Type B pancreatic cell (in vitro differentiated cells): ENCODE results near the gene CHST13. TPM values are rescaled to one million over a fixed set of nuclear protein-coding genes. Genes with fewer than 3 reads are reported as not detected.
A peak's percentile ranks its signal among the peaks of the same experiment; 100 is the strongest.

Experiments
- DNase-seq: peaks from one replicate; pipeline ENCODE4 v3.0.0; 2021; ENCODE audit warnings: mixed read lengths; ENCODE audit not compliant: unreplicated experiment; ENCODE audit errors: extremely low spot score
- H3K27ac Mint-ChIP-seq: 2 replicates; pipeline ENCODE4 v1.8.0; 2021; ENCODE audit warnings: mild to moderate bottlenecking, mixed read lengths
- H3K27me3 Mint-ChIP-seq: 2 replicates; pipeline ENCODE4 v1.8.0; 2021; ENCODE audit warnings: mixed read lengths
- H3K36me3 Mint-ChIP-seq: 2 replicates; pipeline ENCODE4 v1.8.0; 2021; ENCODE audit warnings: mixed read lengths
- H3K4me1 Mint-ChIP-seq: one replicate; pipeline ENCODE4 v1.8.0; 2021; ENCODE audit warnings: mixed read lengths; ENCODE audit not compliant: unreplicated experiment
- H3K4me3 Mint-ChIP-seq: 2 replicates; pipeline ENCODE4 v1.8.0; 2021; ENCODE audit warnings: mild to moderate bottlenecking, mixed read lengths
- H3K9me3 Mint-ChIP-seq: 2 replicates; pipeline ENCODE4 v1.8.0; 2021; ENCODE audit warnings: mixed read lengths
- CTCF ChIP-seq: fragments of 200-600 bp; sonication (generic); conservative IDR thresholded peaks from 2 replicates; pipeline ENCODE4 v1.5.0; 2021; ENCODE audit warnings: antibody characterized with exemption, mild to moderate bottlenecking
- total RNA-seq: library from RNA; stranded (reverse); gene quantifications from 2 replicates; pipeline ENCODE4 v1.2.1, GENCODE V29; 2021; ENCODE audit warnings: low replicate concordance

Gene CHST13
- total RNA-seq, 1 donor from 2014 or later: 0.31 TPM

- no peak for TF ChIP-seq CTCF
- DNase-seq: peak; percentile 60
- H3K27ac Mint-ChIP-seq: no peak overlapping the region
- H3K36me3 Mint-ChIP-seq: no peaks in the 10 kb centered on the region
- no peaks in the 10 kb centered on the region for H3K9me3 Mint-ChIP-seq
- no peak overlapping the region for H3K4me3 Mint-ChIP-seq
- H3K4me1 Mint-ChIP-seq: no peaks in the 10 kb centered on the region
- no peaks in the 10 kb centered on the region for H3K27me3 Mint-ChIP-seq
Measured at GRCh38 chr3:126570103-126570541, 46.2 kb downstream of the CHST13 start.

- Mint-ChIP-seq H3K27ac (no peak overlapping the region), H3K4me3 (no peak overlapping the region), H3K4me1 (no peaks in the 10 kb centered on the region), H3K9me3 (no peaks in the 10 kb centered on the region), H3K27me3 (no peaks in the 10 kb centered on the region), H3K36me3 (no peaks in the 10 kb centered on the region)
- TF ChIP-seq CTCF: no peak
- no peak for DNase-seq
Measured at GRCh38 chr3:126571078-126571477, 47.1 kb downstream of the CHST13 start.

- no peaks in the 10 kb centered on the region for H3K27me3 Mint-ChIP-seq
- H3K27ac Mint-ChIP-seq: no peak overlapping the region
- no peak overlapping the region for H3K4me3 Mint-ChIP-seq
- H3K4me1 Mint-ChIP-seq: no peaks in the 10 kb centered on the region
- no peak for TF ChIP-seq CTCF
- H3K36me3 Mint-ChIP-seq: no peaks in the 10 kb centered on the region
- no peak for DNase-seq
- H3K9me3 Mint-ChIP-seq: no peaks in the 10 kb centered on the region
Measured at GRCh38 chr3:126573492-126574117, 49.6 kb downstream of the CHST13 start.

GRCh38 chr3:126577261-126577660, 53.3 kb downstream of the CHST13 start:
- Mint-ChIP-seq H3K27me3 (no peaks in the 10 kb centered on the region), H3K4me1 (no peaks in the 10 kb centered on the region), H3K4me3 (no peak overlapping the region), H3K27ac (no peak overlapping the region), H3K9me3 (no peaks in the 10 kb centered on the region), H3K36me3 (no peaks in the 10 kb centered on the region)
- no peak for DNase-seq
- no peak for TF ChIP-seq CTCF

- H3K27ac Mint-ChIP-seq: no peak overlapping the region
- no peaks in the 10 kb centered on the region for H3K36me3 Mint-ChIP-seq
- no peaks in the 10 kb centered on the region for H3K9me3 Mint-ChIP-seq
- no peak for DNase-seq
- TF ChIP-seq CTCF: no peak
- no peak overlapping the region for H3K4me3 Mint-ChIP-seq
- H3K27me3 Mint-ChIP-seq: no peaks in the 10 kb centered on the region
- no peaks in the 10 kb centered on the region for H3K4me1 Mint-ChIP-seq
Measured at GRCh38 chr3:126578702-126579101, 54.7 kb downstream of the CHST13 start.

- Mint-ChIP-seq H3K36me3 (no peaks in the 10 kb centered on the region), H3K27ac (no peak overlapping the region), H3K9me3 (no peaks in the 10 kb centered on the region), H3K27me3 (no peaks in the 10 kb centered on the region), H3K4me3 (no peak overlapping the region), H3K4me1 (no peaks in the 10 kb centered on the region)
- no peak for DNase-seq
- TF ChIP-seq CTCF: no peak
Measured at GRCh38 chr3:126580746-126581145, 56.8 kb downstream of the CHST13 start.
